Astrocyte of the cerebellum (primary cell): ENCODE data around the gene RAI1.

Experiments used
- DNase-seq: peaks from one replicate; pipeline ENCODE4 v3.0.0-alpha.2; 2011; ENCODE audit warnings: low read depth
- H3K4me3 ChIP-seq: 2 replicates; pipeline ENCODE4 v1.5.1; 2011; ENCODE audit warnings: mild to moderate bottlenecking, low read depth, low read length, moderate library complexity
- in situ Hi-C: cut with HindIII; loops from 2 replicates; pipeline ENCODE4 v1.10.0; 2017; ENCODE audit warnings: low sequenced_read_pairs
- TF ChIP-seq, protein P1 (sequence below): IDR thresholded peaks from 2 replicates; pipeline ENCODE4 v1.5.1; 2012; ENCODE audit warnings: low read length, low read depth, moderate library complexity, mild to moderate bottlenecking; ENCODE audit errors: missing control alignments

The RAI1 gene

DNA sequence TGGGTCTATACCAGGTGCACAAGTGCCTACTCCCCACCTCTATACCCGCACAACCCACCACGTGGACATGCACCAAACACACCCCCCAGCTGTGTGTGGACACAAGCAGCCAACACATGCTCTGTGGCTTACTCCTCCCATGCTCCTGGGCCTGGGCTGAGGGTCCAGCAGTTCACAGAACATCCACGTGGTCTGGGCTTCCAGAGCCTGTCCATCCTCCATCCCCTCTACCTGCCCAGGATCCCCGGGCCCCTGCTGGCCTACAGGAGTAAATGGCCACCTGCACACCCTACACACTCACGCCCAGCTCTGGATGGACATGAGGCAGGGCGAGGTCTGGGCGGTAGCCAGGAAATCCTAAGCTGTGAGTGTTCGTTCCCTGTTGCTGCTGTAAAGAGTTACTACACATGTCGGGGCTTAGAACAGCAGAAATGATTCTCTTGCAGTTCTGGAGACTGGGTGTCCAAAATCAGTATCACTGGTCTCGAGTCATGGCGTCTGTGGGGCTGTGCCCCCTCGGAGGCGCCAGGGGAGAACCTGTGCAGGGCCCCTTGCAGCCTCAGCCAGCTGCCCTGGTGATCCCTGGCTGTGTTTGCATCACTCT, 15.0 kb upstream of the RAI1 start:
- in situ Hi-C loops: loop anchor here (25.0 kb wide), 1 partner anchor 371 kb away; the partner anchor contains the start of genes ATPAF2 and GID4
- H3K4me3 ChIP-seq: no peak overlapping the region
- TF ChIP-seq, protein P1, sequence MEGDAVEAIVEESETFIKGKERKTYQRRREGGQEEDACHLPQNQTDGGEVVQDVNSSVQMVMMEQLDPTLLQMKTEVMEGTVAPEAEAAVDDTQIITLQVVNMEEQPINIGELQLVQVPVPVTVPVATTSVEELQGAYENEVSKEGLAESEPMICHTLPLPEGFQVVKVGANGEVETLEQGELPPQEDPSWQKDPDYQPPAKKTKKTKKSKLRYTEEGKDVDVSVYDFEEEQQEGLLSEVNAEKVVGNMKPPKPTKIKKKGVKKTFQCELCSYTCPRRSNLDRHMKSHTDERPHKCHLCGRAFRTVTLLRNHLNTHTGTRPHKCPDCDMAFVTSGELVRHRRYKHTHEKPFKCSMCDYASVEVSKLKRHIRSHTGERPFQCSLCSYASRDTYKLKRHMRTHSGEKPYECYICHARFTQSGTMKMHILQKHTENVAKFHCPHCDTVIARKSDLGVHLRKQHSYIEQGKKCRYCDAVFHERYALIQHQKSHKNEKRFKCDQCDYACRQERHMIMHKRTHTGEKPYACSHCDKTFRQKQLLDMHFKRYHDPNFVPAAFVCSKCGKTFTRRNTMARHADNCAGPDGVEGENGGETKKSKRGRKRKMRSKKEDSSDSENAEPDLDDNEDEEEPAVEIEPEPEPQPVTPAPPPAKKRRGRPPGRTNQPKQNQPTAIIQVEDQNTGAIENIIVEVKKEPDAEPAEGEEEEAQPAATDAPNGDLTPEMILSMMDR: no peak
- DNase-seq: no peak

DNA sequence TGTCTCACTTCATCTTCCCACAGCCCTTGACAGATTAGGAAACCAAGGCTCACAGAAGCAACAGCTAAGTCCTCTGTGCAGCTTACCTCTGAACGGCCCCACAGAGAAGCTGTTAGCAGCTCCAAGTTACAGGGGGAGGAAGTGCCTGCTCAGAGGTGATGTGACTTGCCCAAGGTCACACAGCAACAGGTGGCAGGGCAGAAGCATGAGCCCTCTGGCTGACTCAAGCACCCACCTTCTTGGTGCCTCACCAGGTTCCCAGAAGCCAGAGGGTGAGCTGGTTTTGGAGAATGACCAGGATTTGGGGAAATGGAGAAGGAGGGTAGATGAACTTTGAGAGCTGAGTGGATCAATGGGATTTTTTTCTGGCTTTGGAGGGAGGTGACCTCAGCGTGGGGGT, 14.0 kb upstream of the RAI1 start:
- DNase-seq: no peak
- TF ChIP-seq, protein P1: no peak
- no peak overlapping the region for H3K4me3 ChIP-seq
- in situ Hi-C loops: loop anchor here (25.0 kb wide), 1 partner anchor 370 kb away; the partner anchor contains the start of genes ATPAF2 and GID4

DNA sequence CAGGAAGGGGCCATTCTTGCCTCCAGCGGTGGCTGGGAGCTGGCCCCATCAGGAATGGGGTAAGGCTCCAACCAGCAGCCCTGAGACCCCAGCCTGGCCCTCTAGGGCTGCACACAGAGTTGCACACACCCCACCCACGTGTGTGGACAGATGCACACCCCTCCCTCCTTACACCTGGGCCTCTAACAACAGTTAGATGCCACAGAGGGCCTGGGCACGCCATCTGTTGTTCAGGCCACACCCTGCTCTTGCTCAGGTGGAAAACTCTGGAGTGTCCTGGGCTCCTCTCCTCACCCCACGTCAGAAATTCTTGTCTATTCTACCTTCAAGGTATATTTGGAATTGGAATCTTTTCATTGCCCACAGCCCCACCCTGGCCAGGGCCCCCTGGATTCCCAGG, 13.3 kb upstream of the RAI1 start:
- DNase-seq: no peak
- H3K4me3 ChIP-seq: no peak overlapping the region
- in situ Hi-C loops: loop anchor here (25.0 kb wide), 1 partner anchor 369 kb away; the partner anchor contains the start of genes ATPAF2 and GID4
- TF ChIP-seq, protein P1: no peak

DNA sequence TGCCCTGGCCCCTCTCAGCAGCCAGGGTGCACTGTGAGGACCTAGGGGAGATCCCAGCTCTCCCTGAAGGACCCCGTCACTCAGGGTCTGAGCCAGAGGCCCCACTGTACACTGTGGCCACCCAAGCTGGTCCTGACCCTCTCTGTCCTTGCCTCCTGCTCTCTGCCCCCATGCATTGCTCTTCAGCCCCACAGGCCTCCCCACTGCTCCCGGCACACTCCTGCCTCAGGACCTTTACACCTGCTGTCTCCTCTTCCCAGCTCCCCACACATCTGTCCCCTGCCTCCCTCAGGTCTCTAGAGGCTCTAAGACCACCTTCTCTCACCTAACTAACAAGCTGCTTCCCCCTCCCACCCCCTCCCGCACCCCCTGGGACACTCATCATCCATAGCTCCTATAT, 12.9 kb upstream of the RAI1 start:
- in situ Hi-C loops: loop anchor here (25.0 kb wide), 1 partner anchor 369 kb away; the partner anchor contains the start of genes ATPAF2 and GID4
- no peak for DNase-seq
- no peak overlapping the region for H3K4me3 ChIP-seq
- TF ChIP-seq, protein P1: no peak

DNA sequence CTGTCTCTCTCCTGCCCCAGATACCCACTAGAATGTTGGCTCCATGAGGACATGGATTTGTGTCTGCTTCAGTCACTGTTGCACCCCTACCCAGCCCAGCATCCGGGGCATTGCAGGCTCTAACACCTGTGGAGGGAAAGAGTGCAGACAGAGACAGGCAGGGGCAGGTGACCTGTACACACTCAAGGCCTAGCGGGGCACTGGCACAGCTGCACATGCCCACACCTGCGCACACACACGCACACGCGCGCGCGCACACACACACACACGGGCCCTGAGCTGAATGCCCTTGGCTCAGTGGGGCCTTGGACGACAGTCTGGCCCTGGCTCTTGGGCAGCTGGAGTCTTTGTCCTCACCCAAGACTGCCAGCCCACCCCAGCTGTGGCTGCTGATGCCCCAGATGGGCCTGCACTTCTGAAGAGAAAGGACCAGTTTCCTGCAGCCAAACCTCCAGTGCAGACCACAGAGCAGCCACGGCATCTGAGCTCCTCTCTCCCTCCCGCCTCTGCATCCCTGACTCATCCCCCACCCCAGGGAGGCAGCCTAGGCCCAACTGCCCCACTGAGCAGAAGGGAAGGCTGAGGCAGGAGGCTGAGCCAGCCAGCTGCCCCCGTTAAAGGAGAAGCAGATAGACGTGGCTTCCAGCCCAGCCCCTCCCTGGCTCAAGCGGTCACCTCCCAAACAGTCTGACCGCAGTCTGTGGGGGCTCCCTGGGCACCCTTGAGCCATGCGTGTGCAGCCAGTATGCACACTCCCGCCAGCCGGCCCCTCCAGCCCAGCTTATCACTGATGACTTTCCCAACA, 12.3 kb upstream of the RAI1 start:
- H3K4me3 ChIP-seq: no peak overlapping the region
- in situ Hi-C loops: loop anchor here (25.0 kb wide), 1 partner anchor 368 kb away; the partner anchor contains the start of genes ATPAF2 and GID4
- TF ChIP-seq, protein P1: no peak
- DNase-seq: no peak

DNA sequence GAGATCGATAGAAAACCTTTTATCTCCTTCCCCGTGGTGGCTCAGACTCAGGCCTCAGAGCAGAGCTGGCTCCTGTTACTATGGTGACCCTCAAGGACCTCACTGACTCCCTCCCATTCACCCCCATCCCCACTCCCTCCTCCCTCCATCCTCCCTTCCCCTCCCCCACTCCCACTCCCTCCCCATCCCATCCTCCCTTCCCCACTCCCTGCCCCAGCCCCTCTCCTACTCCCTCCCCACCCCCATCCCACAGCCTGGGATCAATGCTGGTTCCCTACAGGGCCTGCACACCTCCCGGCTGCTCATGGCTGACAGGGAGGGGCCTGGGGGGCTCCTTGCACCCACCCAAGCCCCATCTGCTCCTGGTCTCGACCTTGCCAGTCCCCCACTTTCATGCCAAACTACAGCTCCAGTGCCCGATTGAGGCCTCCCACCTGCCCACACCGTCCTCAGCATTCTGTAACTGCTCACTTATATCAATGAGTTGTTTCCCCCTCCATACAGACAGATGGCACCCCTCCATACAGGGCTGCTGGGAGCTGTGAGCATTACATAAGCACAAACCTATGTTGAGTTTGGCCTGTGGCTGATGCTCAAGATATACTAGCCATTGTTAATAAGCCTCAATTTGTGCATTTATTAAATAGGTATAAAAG, 11.6 kb upstream of the RAI1 start:
- no peak overlapping the region for H3K4me3 ChIP-seq
- TF ChIP-seq, protein P1: no peak
- DNase-seq: no peak
- in situ Hi-C loops: loop anchor here (25.0 kb wide), 1 partner anchor 368 kb away; the partner anchor contains the start of genes ATPAF2 and GID4
